ENCODE data around the gene PRR18. TPM values are rescaled to one million over a fixed set of nuclear protein-coding genes. Genes with fewer than 3 reads are reported as not detected.

The PRR18 gene
- total and polyA plus RNA-seq, 9 of the 15 experiments (the other 6 are each of a cell fraction or from before 2014, with no cell fraction given): not detected

DNA sequence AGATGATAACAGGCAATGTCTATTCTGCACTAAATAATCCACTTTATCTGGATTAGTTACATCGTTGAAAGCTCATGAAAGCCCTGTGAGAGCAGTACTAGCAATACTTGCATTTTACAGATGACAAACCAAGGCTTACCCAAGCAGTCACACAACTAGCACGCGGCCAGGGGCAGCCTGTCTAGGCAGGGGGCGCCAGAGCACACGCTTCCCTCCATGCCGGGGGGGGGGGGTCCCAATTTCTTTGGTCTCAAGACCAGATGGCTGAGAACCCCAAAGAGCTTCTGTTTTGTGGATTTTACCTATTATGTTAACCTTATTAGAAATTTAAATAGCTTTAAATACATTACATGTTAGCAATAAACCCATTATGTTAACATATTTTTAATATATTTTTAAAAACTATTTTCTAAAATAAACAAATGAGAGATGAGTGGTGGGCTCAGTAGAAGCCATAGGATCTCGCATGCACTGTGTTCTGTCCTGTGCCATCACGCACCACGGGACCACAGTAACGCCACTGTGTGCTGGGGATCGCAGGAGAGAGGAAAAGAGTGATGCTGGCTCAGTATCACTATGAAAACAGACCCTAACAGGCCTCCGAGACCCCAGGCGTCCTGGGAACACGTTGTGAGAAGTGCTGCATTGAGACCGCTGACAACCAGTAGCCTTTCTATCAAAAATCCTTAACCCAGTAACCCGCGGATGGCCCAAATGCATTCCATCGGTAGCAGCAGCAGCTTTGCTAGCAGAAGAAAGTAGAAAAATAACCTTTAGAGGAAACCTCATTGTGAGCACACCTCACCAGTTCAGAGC, 5.3 kb upstream of the PRR18 start (continued):
- TF ChIP-seq, protein P1, sequence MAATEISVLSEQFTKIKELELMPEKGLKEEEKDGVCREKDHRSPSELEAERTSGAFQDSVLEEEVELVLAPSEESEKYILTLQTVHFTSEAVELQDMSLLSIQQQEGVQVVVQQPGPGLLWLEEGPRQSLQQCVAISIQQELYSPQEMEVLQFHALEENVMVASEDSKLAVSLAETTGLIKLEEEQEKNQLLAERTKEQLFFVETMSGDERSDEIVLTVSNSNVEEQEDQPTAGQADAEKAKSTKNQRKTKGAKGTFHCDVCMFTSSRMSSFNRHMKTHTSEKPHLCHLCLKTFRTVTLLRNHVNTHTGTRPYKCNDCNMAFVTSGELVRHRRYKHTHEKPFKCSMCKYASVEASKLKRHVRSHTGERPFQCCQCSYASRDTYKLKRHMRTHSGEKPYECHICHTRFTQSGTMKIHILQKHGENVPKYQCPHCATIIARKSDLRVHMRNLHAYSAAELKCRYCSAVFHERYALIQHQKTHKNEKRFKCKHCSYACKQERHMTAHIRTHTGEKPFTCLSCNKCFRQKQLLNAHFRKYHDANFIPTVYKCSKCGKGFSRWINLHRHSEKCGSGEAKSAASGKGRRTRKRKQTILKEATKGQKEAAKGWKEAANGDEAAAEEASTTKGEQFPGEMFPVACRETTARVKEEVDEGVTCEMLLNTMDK (IDR thresholded peaks at IDR 0.05; ENCODE audit: borderline replicate concordance, insufficient read depth, low read depth, low read length, poor library complexity, severe bottlenecking): peak; percentile 95
- TF ChIP-seq TRIM24 (IDR thresholded peaks at IDR 0.05) (0 out of 4 replicates have a peak, but pooled peaks of 1 of the 2 experiments have one; percentile 3), ZNF668 (CRISPR knock-in tag; IDR thresholded peaks at IDR 0.05) (peak; percentile 71; the same call in 1 of the 2 replicates), MECOM (CRISPR knock-in tag; IDR thresholded peaks at IDR 0.05) (peak; percentile 46), PRMT5 (CRISPR knock-in tag; IDR thresholded peaks at IDR 0.05) (0 out of 2 replicates have a peak, but pooled peaks have one; percentile 85), MYNN (IDR thresholded peaks at IDR 0.05) (0 out of 2 replicates have a peak, but pooled peaks have one; percentile 27), MYNN (CRISPR knock-in tag; IDR thresholded peaks at IDR 0.05) (no peak), RBM15 (IDR thresholded peaks at IDR 0.05; ENCODE audit: insufficient read depth, low read length) (no peak), CC2D1A (IDR thresholded peaks at IDR 0.05) (peak; percentile 17; the same call in 1 of the 2 replicates), EP300 (IDR thresholded peaks at IDR 0.05; ENCODE audit: low read length) (0 out of 2 replicates have a peak, but pooled peaks have one; percentile 7), LCOR (CRISPR knock-in tag; IDR thresholded peaks at IDR 0.05) (peak; percentile 38; the same call in 1 of the 2 replicates), ZNF583 (CRISPR knock-in tag; IDR thresholded peaks at IDR 0.05) (0 out of 2 replicates have a peak, but pooled peaks have one; percentile 28), SIX5 (IDR thresholded peaks at IDR 0.05; ENCODE audit: borderline replicate concordance in 1 of 2, insufficient read depth in 1 of 2, low read depth in 1 of 2, low read length in 2 of 2) (no peak), CREB1 (IDR thresholded peaks at IDR 0.05) (no peak), CREB1 (CRISPR knock-in tag; IDR thresholded peaks at IDR 0.05) (peak; percentile 60), ZNF431 (CRISPR knock-in tag; IDR thresholded peaks at IDR 0.05) (peak; percentile 79), SMC3 (conservative IDR thresholded peaks at IDR 0.05; ENCODE audit: insufficient read depth, low read depth, low read length) (peak; percentile 59), ZBTB7A (IDR thresholded peaks at IDR 0.05; ENCODE audit: borderline replicate concordance, control insufficient read depth, low read depth, low read length) (peak; percentile 56; the same call in 1 of the 2 replicates), RB1 (IDR thresholded peaks at IDR 0.05; ENCODE audit: low read depth) (peak; percentile 32; the same call in 1 of the 2 replicates), SMAD4 (CRISPR knock-in tag; conservative IDR thresholded peaks at IDR 0.05) (peak; percentile 81), ATF1 (CRISPR knock-in tag; IDR thresholded peaks at IDR 0.05) (no peak), ATF1 (tag; IDR thresholded peaks at IDR 0.05) (0 out of 2 replicates have a peak, but pooled peaks have one; percentile 17)
- TF ChIP-seq, protein P2, sequence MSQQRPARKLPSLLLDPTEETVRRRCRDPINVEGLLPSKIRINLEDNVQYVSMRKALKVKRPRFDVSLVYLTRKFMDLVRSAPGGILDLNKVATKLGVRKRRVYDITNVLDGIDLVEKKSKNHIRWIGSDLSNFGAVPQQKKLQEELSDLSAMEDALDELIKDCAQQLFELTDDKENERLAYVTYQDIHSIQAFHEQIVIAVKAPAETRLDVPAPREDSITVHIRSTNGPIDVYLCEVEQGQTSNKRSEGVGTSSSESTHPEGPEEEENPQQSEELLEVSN (IDR thresholded peaks at IDR 0.05; ENCODE audit: borderline replicate concordance in 1 of 2, extremely low read depth in 1 of 2, insufficient read depth in 1 of 2, insufficient read length in 1 of 2, low read depth in 1 of 2, low read length in 1 of 2, poor library complexity in 1 of 2, severe bottlenecking in 1 of 2): peak; percentile 63 to 94
- TF ChIP-seq, protein P3, sequence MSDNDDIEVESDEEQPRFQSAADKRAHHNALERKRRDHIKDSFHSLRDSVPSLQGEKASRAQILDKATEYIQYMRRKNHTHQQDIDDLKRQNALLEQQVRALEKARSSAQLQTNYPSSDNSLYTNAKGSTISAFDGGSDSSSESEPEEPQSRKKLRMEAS (CRISPR knock-in tag; IDR thresholded peaks at IDR 0.05): peak; percentile 87
- TF ChIP-seq, protein P4, sequence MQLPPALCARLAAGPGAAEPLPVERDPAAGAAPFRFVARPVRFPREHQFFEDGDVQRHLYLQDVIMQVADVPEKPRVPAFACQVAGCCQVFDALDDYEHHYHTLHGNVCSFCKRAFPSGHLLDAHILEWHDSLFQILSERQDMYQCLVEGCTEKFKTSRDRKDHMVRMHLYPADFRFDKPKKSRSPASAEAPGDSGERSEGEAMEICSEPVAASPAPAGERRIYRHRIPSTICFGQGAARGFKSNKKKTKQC (CRISPR knock-in tag; IDR thresholded peaks at IDR 0.05): peak; percentile 95

Measured in K562 (cell line).